Measurements from ENCODE around the gene ACADS.

DNA sequence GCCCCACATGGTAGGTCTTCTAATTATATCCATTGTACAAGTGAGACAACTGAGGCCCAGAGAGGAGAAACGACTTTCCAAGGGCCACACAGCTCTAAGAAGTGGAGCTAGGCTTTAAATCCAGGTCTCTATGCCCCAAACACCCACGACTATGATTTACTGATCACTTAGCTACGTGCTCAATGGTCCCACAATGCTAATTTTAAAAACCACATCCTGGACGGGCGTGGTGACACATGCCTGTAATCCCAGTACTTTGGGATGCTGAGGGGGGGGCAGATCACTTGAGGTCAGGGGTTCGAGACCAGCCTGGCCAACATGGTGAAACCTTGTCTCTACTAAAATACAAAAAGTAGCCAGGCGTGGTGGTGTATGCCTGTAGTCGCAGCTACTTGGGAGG is 47.1 kb upstream of the ACADS start:
- TF ChIP-seq, protein P1, sequence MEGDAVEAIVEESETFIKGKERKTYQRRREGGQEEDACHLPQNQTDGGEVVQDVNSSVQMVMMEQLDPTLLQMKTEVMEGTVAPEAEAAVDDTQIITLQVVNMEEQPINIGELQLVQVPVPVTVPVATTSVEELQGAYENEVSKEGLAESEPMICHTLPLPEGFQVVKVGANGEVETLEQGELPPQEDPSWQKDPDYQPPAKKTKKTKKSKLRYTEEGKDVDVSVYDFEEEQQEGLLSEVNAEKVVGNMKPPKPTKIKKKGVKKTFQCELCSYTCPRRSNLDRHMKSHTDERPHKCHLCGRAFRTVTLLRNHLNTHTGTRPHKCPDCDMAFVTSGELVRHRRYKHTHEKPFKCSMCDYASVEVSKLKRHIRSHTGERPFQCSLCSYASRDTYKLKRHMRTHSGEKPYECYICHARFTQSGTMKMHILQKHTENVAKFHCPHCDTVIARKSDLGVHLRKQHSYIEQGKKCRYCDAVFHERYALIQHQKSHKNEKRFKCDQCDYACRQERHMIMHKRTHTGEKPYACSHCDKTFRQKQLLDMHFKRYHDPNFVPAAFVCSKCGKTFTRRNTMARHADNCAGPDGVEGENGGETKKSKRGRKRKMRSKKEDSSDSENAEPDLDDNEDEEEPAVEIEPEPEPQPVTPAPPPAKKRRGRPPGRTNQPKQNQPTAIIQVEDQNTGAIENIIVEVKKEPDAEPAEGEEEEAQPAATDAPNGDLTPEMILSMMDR (IDR thresholded peaks at IDR 0.05; ENCODE audit: low read length): no peak
- no peak for TF ChIP-seq EZH2 (IDR thresholded peaks at IDR 0.05; ENCODE audit: borderline replicate concordance, low read length)
